NOMO-1 treated with DMSO at 0.1 percent for 48 hours (cell line): ENCODE data around the gene DLG2.
"Not testable (repeated sequence)": the region's sequence is repeated elsewhere in the genome, so short reads cannot be mapped to it uniquely, and the experiment has no call there.

Experiments used
- DNase-seq: peaks from one replicate; lab custom pipeline; 2025; ENCODE audit not compliant: unreplicated experiment; lab: John Stamatoyannopoulos, UW

Gene DLG2

DNA sequence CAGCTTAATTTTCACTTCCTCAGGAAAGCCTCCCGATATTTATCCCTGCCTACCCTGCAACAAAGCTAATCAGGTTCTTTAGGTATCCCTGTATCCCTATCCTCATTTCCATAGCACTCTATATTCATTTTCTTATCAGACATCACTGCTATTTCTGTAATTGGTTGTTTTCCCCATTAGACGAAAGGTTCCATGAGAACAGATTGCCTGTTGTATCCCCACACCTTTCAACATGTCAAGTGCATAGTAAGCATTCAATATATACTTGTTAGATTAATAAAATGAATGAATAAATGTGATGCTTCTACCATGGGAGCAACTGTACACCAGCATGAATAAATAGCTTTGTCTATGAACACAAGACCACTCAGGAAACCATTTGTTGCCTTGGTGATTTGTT, 499.8 kb downstream of the DLG2 start:
- no peak for DNase-seq

DNA sequence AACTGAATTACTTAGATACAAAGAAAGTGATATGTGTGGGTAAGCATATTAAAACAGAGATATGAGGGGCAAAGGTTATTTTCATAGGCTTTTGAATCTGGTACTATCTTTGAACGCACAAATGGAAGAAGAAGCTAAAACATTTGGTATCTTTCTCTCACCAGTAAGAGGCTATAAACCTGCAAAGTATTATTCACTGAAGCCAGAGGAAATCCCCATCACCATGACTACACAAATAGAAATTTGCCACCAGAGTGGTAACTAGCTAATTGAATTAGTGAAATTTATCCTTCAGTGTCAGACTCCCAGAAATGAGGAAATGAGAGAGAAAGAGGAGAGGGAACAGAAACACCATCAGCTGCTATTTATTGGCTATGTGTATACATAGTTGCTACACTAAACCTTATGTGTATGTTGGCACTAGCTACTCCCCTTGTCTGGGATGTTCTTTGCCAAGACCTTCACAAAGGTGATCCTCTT, 503.4 kb downstream of the DLG2 start:
- peak; percentile 71 for DNase-seq

- DNase-seq: no peak
Measured at GRCh38 chr11:85118151-85118550, 509.0 kb downstream of the DLG2 start.

- no peak for DNase-seq
Measured at GRCh38 chr11:85115798-85116197, 511.3 kb downstream of the DLG2 start.

- no peak for DNase-seq
Measured at GRCh38 chr11:85114786-85115185, 512.4 kb downstream of the DLG2 start.

DNA sequence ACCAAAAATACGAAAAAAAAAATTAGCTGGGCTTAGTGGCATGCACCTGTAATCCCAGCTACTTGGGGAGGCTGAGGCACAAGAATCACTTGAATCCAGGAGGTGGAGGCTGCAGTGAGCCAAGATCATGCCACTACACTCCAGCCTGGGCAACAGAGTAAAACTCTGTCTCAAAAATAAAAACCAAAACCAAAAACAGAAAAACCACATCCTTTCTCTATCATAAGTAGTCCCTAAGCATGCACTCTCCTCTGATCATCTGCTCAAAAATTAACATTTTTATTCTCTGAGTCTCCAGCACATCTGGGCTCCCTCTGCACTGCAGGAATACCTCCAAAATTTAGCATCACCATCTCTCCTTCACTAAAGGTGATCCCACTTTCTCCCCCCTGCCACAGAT, 516.9 kb downstream of the DLG2 start:
- not testable (repeated sequence) for DNase-seq

GRCh38 chr11:85109141-85109540, 518.0 kb downstream of the DLG2 start:
- DNase-seq: no peak

DNA sequence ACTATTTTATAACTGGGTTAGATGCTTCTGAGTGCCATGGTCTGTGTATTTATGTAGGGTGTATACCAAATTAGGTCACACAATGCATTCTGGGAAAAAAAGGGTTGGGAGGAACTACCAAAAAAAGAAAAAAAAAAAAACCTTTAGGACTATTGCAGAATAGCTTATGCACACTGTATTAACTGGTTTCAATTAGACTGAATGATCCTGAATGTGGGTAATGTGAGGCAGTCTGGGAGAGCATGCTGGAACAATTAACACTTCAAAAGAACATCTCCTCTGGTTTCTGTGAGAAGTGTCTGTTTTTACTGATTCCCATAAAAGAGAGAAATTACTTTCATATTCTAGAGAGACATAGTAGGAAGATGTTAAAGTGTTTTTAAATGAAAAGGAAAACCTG, 521.3 kb downstream of the DLG2 start:
- no peak for DNase-seq

DNA sequence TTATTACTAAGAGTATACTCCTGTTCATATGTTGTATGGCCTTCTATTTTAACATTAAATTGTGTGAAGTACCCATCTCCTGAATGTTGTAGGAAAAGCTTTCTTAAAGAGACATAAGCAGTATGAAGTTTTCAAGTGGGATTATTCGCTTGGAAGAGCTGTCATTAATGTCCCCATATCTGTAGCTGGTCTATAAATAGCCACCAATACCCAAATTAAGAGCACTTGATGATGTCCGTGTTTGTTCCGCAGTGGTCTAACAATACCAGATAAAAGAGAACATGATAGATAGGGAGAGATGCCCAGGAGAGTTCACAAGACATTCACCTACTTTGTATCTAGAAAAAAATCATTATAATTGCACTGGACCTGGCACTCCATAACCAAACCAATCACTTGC, 527.6 kb downstream of the DLG2 start:
- no peak for DNase-seq

DNA sequence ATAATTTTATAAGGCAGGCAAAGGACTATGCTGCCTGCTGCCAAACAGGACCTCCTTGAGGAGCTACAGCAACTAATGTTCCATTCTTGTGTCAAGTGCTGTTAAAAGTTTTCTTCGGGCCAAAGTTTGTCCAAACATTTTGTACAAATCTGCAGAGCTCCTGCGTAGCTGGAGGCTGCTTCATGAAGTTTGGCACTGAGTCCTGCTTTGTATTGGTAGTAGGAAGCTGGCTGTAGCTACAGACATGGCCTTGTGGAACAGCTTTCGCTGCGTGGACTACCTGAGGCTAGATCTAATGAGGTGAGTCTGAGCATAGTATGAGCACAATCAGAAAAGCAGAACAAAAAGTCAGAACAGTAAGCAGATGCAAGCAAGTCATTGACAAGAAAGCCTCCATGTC, 528.1 kb downstream of the DLG2 start:
- DNase-seq: no peak

GRCh38 chr11:85096939-85097338, 530.2 kb downstream of the DLG2 start:
- peak; percentile 61 for DNase-seq

- DNase-seq: no peak
Measured at GRCh38 chr11:85095239-85095638, 531.9 kb downstream of the DLG2 start.

DNA sequence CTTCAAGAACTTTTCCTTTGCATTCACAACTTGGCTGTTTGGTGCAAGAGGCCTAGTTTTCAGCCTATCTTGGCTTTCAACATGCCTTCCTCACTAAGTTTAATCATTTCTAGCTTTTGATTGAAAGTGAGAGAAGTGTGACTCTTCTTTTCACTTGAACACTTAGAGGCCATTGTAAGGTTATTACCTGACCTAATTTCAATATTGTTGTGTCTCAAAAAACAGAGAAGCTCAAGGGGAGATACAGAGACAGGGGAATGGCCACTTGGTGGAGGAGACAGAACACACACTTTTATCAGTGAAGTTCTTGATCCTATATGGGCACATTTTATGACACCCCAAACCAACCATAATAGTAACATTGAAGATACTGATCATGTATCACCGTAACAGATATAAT, 532.3 kb downstream of the DLG2 start:
- no peak for DNase-seq

DNA sequence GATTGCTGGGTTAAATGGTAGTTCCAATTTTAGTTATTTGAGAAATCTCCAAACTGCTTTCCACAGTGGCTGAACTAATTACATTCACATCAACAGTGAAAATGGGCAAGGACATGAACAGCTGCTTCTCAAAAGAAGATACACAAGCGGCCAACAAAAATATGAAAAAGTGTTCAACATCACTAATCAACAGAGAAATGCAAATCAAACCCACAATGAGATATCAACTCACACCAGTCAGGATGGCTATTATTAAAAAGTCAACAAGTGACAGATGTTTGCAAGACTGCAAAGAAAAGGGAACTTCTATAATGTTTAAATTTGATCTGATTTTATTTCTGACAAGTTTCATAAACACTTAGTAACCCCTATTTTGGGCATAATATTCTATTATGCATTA, 537.5 kb downstream of the DLG2 start:
- DNase-seq: no peak

DNA sequence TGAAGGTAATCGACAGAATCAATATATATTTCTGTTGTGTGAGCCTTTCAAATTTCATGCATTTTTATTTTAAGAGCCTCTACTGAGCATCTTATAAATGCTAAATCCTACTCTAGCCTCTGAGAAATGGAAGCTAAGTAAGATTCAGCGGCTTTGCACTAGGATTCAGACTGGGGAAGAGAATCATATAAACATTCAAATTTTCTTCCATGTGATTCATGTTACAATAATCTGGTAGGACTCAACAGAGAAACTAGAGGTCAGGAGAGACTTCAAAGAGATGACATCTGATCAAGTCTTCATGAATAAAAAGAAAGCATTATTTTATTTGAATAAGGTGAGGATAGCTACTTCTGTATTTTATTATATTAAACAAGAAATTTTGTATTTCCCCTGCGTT, 538.9 kb downstream of the DLG2 start:
- no peak for DNase-seq

GRCh38 chr11:85086504-85087284, 540.5 kb downstream of the DLG2 start:
- DNase-seq: no peak

GRCh38 chr11:85076535-85077330, 550.4 kb downstream of the DLG2 start:
- DNase-seq: no peak

DNA sequence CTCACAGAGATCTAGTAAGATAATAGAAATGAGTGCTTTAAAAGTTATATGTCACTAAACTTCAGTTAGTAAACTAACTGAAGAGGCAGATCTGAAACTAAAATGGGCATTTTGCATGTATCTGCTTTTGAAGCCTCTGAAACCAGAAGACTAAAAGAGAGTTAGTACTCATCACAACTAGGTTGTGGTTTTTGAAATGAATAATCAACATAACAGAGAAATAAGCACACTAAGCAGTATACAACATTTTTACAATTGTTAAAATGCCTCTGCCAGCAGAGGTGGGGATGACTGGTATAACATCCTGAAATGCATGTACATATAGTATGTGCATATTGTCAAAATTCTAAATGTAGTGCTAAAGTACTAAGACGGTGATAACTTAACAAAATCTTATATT, 564.5 kb downstream of the DLG2 start:
- no peak for DNase-seq

DNA sequence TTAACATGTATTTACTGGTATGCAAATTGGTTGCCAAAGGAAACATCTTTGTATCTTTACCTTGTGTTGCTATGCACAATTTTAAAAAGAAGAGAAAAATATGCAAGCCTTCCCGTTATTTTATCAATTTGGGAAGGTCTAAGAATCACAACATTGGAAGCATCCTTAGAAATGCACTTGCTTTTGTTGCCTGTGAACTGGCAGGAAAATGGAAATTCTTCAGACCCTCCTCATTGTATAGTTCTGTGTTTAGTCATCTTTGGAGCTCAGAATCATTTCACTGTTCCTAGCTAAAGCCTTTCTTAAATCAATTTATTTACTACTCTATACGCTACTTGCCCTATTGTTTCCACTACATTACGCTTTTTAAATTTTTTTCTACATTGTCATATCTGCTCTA, 574.5 kb downstream of the DLG2 start:
- no peak for DNase-seq

- no peak for DNase-seq
Measured at GRCh38 chr11:85048801-85049200, 578.3 kb downstream of the DLG2 start.

DNA sequence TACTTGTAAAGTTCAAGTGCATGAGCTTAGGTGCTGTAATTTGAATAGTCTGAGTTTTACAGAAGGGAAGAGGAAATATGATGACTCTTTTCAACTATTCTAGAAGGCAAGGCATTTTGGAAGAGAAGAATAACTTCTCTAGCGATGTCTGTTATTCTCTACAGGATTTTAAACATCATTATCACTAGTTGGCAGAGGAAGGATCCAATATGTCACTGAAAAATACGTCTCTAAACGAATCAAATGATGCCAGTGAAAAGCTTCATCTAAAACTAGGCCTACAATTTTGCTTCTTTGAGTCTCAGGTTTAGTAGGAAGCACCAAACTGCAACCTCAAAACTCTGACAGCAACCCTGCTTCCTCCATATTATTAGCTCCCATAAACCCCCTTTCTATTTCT, 581.4 kb downstream of the DLG2 start:
- DNase-seq: no peak

GRCh38 chr11:85044911-85045310, 582.2 kb downstream of the DLG2 start:
- DNase-seq: no peak
